Activated CD4-positive, alpha-beta T cell treated with anti-CD3 and anti-CD28 coated beads for 1 hour (primary cell): ENCODE measurements around the gene RAB9B.
"Not testable (repeated sequence)": the region's sequence is repeated elsewhere in the genome, so short reads cannot be mapped to it uniquely, and the experiment has no call there.

Source experiments
- DNase-seq: peaks from one replicate; pipeline ENCODE4 v3.0.0-alpha.2; 2020

Gene RAB9B

GRCh38 chrX:103831803-103832544 lies at the start of gene RAB9B:
RAB9B (minus strand) TSS chrX:103832257; CDS start chrX:103825784, 6,473 bp downstream.
- peak; percentile 50 for DNase-seq

GRCh38 chrX:103879339-103879738 lies 47.3 kb upstream of the RAB9B start:
- no peak for DNase-seq

GRCh38 chrX:103878466-103879122 lies 46.5 kb upstream of the RAB9B start:
- no peak for DNase-seq

DNA sequence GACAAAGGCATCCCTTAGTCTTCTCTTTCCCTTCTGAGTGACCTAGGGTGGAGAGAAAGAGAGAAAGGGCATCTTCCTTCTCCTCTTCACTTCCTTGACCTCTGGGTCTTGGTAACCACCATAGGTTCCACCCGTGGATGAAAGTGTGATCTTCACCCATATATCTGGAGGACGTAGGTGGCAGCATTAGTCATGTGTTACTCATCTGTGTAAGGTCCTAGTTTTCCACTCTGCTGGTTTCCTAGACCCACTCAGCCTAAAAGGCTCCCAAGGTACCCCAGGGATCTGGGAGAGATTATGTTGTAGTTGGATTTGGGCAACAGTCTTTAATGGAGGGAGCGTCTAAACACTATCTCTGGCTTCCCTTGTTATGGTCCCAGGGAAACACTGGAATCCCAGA lies 45.5 kb upstream of the RAB9B start:
- no peak for DNase-seq

DNA sequence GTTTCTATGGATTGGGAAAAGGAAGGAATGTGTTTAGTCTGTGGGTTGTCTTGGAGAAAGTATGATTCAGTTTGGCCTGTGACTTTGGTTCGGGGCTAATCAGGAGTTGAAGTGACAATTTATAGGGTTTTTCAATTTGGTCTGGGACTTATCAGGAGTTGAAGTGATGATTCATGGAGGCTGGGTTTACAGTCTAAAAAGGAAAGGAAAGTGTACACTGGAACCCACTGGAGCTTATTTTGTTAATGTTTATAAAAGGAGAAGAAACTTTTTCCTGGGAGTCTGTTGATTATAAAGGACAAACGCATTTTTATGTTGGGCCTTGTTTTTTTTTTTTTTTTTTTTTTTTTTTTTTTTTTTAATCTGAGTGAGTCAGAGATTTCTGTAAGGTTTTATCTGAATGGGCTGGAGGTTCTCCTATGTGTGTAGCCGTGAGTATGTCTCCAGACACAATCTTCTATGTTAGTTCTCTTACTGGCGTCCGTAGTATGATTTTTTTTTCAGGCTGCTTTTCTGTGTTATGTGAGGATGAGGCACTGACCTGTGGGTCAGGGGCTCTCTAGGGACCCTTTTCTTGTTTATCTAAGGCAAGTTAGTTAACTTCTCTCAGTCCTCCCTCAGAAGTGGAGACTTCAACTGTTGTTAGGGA lies 33.0 kb upstream of the RAB9B start:
- DNase-seq, result no peak

DNA sequence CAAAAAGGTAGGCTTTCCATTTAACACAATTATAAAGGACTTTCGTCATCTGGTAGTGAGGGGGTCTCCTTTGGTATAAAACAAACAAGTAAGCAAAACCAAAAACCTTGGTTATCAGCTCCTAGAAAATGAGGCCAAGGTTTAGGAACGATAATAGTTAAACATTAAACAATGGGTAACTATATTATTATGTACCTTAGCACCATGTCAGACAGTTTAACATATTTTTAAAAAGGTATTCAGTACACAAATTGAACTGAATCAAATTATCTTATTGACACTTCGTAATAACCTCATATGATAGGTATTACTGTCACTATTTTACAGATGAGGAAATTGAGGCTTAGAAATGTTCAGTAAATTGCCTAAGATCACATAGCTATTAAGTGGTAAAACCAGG lies 32.1 kb upstream of the RAB9B start:
- DNase-seq, result no peak

- no peak for DNase-seq
These were observed 29.1 kb upstream of the RAB9B start for GRCh38 chrX:103861200-103861599.

- DNase-seq, result no peak
These were observed 17.5 kb upstream of the RAB9B start for GRCh38 chrX:103849558-103849957.

DNA sequence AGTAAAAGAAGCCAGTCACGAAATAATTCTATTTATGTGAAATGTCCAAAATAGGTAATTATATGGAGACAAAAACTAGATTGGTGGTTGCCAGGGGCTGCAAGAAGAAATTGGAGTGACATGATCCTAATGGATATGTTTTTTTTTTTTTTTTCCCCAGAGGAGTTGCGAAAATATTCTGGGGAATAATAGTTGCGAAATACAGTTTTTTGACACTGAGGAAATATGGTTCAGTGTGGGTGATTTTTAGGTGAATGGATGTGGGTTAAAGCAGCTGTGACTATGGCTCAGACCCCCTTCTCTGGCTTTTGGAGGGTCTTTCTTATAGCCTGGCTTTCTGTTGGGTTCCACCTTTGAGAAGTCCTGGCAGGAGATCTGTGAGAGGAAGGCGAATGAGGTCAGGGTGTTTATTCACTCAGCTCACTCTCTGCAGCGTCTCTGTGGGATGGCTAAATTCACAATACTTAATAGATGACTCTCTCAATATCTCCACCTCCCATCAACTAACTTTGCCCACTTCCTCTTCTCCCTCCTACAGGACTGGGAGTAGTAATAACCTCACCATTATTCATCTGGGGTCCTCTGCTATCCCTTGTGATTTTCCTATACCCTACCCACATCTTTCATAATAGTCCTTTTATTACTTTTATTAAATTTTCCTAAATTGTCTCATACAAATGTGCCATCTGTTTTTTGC lies 15.3 kb upstream of the RAB9B start:
- no peak for DNase-seq

DNA sequence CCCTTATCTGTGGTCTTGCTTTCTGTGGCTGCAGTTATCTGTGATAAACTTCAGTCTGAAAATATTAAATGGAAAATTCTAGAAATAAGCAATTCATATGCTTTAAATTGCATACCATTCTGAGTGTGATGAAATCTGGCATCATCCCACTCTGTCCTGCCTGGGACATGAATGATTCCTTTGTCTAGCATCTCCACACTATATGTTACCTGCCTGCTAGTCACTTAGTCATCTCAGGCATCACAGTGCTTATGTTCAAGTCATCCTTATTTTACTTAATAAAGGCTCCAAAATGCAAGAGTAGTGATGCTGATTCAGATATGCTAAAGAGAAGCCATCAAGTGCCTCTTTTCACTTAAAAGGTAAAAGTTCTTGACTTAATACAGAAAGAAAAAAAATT lies 14.3 kb upstream of the RAB9B start:
- no peak for DNase-seq

- DNase-seq, result peak; percentile 8
These were observed 13.2 kb upstream of the RAB9B start for GRCh38 chrX:103845165-103845653.

- DNase-seq, result no peak
These were observed 7.3 kb upstream of the RAB9B start for GRCh38 chrX:103839404-103839803.

DNA sequence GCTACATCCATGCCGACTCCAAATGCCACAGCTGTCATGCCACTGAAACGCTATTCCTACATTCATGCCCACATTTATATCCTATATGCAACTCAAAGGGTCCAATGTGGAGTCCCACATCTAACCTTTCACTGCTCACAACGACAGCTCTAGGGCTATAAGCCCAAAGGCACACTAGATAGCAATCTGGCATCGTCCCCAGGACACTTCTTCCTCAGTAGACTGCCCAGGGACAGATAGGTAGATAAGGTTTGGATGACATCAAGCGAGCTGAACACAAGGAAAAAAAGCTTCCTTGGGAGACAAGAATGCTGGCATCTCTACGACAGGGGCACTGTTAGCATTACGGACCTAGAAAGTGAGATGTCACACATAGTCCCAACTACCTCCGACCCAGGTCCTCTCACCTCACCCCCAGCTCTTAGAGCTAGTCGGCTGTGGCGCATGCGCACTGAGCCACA lies 685 bp downstream of the RAB9B start:
- no peak for DNase-seq

DNA sequence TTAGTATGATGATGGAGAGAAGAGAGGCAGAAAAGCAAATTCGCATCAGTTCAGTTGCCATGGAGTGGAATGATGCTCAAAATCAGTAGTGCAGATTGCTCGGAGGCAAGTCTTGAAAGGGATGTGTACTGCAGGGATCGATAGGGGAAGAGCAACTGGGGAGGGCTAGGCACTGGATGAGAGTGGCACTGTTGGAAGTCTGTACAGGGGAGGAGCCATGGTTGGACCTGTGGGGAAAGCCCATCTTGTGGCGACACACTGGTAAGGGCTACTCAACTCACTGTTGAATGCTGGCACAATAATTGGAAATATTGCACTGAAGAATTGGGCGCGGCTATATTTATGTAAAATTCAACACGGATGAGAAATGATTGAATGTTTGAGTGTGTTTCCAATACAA lies 1.2 kb downstream of the RAB9B start:
- no peak for DNase-seq

DNA sequence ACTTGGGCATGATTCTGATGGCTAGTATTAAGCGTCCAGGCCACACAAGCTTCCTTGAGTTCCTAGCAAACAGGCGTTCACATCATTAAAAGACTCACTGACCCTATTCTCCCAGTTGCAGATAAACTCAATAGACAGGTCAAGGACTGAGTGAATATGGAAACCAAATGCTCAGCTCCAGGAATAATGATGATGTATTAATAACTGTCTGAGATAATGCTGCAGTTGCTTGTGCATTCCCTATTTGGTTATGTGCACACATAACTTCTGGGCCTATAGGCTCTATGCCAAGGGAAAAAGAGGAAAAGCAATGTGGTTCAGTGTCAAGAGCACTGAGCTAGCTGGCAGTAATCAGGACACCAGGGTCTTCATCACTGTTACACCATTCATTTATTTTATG lies 3.5 kb downstream of the RAB9B start:
- no peak for DNase-seq

DNA sequence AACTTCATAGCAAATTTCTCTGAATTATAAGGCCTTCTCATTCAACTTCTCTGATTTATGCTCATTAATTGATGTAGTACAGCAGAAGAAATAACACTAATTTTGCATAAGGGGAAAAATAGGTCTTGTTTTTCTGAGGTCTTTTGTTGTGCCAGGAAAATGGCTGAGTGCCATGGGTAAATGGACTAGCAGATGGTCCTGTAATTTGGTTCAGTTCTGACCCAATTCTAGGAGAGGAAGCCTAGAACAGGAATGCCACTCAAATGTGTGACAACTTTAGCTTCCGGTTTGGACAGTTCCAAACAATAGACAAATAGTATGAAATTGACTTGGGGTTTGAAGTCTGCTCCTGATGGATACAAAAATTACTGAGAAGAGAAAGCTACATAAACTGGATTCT lies 6.2 kb downstream of the RAB9B start:
- no peak for DNase-seq

DNA sequence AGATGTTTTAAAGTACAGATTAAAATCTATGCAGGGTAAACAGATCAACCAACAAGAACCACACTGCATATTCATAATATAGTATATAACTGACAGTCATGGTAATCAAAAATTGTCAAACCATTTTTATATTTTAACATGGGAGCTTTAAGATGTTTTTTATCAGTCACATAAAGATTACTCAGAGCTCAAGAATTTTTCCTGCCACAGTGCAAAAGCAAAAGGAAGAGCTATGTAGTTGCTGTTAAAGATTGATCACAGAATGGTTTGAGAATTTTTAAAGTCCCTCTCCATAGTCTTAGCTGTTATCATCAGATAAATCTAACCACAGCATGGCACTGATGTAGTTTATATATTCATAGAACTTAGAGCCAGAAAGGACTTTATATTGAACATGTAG lies 8.5 kb downstream of the RAB9B start:
- no peak for DNase-seq

GRCh38 chrX:103820802-103821201 lies 11.3 kb downstream of the RAB9B start:
- not testable (repeated sequence) for DNase-seq

DNA sequence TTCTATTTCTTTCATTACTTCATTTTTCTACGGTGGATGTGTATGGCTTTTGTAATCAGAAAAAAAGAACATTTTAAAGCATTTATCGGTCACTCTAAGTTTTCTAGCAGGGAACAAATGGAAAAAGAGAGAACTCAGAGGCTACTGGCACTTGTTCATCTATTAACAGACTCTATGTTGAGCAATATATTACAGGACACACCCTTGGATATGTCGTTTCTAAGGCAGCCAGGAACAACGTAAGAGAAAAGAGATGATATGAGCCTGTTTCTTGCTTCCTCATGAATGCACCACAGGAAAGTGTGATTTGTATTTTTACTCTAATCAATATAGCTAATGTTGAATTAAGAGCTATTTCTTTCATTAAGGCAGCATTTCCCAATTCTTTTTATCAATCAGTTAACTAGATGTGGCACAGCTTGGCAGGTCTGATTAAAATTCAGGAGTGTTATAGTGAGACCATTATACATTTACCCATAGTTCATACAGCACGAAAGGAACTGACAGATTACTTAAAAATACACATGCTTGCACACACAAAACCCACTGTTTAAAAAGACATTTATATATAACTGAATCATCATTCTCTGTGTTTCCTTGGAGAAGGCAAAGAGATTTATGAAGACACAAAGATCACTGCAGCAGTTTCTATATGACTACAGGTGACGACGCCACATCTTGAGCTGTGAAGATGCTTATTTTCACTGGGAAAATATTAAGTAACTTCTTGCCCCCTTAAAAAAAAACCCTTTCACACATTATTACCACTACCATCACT lies 13.0 kb downstream of the RAB9B start:
- DNase-seq, result no peak

GRCh38 chrX:103817502-103817901 lies 14.6 kb downstream of the RAB9B start:
- DNase-seq, result no peak

GRCh38 chrX:103817101-103817500 lies 15.0 kb downstream of the RAB9B start:
- not testable (repeated sequence) for DNase-seq

GRCh38 chrX:103811858-103812257 lies 20.2 kb downstream of the RAB9B start:
- no peak for DNase-seq
